ENCODE data around the gene SVIL.
"Not testable (repeated sequence)": the region's sequence is repeated elsewhere in the genome, so short reads cannot be mapped to it uniquely, and the experiment has no call there.

SVIL gene

DNA sequence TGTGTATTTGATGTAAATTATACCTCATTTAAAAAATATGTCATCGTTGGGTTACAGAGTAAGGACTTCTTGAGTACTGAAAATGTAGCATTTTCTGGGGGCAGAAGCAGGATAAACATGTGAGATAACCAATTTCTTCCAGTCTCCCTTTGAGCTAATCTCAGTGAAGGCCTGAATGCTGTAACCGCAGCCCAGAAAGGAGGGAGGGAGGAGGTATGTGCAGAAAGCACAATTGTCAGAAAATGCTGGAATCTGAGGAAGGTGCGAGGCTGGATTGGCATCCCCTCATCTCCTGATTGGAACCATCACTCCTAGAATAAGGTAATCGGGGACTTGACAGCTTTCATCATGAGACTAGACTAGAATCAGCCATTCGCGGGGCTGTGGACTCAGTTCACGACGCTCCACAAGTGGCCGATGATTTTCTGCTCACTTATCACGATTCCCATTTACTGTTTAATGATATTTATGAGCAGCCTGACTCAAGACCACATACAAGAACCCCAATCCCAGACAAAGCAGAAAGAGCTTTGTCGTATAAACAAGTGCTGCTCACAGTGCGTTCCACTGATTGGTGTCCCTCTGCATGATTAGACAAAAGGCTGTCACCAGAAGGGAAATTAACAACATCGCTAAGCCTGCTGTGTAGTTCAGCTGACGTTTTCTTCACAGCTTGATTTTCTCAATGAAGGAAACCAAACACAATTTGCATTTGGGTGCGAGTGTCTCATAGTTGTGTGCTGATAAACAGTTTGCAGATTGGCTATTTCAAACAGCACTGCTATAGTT is 93.2 kb downstream of the SVIL start:
- no peak for DNase-seq (ENCODE audit: low read depth in 2 of 2)

DNA sequence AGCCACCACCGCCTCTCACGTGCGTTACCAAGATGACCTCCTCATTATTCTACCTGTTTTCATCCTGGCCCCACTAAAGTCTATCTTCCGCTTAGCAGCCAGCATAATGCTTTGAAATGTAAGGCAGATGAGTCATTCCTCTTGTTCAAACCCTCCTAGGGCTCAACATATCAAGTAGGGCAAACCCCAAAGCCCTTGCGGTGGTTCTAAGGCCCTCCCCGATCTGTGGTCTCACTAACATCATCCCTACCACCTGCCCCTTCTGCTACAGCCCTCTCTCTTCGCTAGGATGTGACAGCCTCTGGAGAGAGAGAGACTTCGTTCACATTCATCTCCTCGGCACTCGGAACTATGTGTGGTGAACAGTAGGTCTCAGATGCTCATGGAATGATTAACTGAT is 94.8 kb downstream of the SVIL start:
- no peak for DNase-seq (ENCODE audit: low read depth in 2 of 2)

- no peak for DNase-seq (ENCODE audit: low read depth in 2 of 2)
Observed at GRCh38 chr10:29539412-29539811, 95.4 kb downstream of the SVIL start.

DNA sequence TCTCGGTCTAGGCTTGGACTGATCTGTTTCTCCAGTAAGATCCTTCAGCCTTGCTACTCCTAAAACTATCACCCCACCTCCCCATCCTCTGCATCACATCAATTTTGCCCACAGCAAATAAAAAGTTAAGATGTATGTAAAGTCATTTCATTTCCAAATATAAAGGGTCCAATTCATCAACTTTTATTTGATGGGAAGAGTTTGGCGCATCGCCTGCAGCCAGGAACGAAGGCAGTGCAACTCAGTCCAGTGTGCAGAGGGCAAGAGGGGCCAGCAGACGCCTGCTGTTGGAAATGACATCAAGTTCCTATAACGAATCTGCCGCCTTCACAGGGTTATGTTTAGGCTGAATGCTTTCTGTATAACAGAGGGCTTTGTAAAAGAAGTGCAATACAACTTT is 97.0 kb downstream of the SVIL start:
- DNase-seq (ENCODE audit: low read depth in 2 of 2) = no peak

DNA sequence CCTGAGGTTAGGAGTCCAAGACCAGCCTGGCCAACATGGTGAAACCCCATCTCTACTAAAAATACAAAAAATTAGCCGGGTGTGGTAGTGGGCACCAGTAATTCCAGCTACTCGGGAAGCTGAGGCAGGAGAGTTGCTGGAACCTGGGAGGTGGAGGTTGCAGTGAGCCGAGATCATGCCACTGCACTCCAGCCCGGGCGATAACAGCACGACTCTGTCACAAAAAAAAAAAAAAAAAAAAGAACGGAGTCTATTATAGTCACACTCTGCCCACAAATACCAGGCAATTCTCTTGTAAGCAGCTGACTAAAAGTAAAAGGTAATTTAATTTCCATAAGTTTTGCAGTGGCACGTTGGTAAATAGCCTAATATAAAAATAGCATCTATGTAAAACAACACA is 98.1 kb downstream of the SVIL start:
- not testable (repeated sequence) for DNase-seq (ENCODE audit: low read depth in 2 of 2)

GRCh38 chr10:29535778-29536453 is 98.9 kb downstream of the SVIL start:
- no peak for DNase-seq (ENCODE audit: low read depth in 2 of 2)

GRCh38 chr10:29535012-29535777 is 99.6 kb downstream of the SVIL start:
- DNase-seq (ENCODE audit: low read depth in 2 of 2) = no peak

- DNase-seq (ENCODE audit: low read depth in 2 of 2) = no peak
Observed at GRCh38 chr10:29534590-29534989, 100.2 kb downstream of the SVIL start.

DNA sequence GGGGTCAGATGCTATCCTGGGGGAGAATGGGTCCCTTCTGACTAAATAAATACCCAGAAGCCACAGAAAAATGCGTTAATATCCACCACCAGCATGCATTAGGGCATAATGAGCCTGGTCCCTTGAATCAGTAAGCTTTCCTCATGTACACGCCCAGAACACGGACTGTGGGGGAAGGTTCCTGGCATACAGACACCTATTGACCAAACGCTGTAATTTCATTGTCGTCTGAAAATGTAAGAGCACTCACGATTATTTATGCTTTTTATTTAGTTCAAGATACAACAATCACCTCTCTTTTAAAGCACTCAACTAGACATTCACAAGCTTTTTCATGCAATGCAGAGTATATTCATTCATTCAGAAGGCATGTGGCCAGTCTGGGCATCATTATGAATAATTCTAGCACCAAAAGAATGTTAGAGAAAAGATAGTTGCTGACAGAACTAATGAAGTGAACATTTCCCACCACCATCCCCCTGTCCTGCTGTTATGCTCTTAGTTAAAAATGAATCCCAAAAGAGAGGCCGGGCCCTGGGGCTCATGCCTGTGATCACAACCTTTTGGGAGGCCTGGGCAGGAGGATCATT is 101.0 kb downstream of the SVIL start:
- DNase-seq (ENCODE audit: low read depth in 2 of 2) = no peak

DNA sequence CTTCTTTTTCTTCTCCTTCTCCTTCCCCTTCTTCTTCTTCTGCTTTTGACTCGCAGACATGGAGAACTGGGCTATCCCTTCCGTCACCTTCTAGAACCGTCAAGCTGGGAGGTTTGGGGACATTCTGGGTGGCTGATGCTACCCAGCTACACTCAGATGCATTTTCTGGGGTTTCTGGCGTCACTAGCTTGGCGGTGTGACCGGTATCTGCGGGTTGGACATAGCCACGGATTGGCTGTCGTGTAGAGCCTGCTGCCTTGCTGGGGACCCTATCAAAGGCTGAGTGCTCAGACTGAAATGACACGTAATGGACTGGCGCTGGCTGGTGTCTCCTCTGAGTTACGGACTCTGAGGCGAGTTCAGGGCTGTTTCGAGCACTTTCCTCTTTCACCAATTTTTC is 101.7 kb downstream of the SVIL start:
- DNase-seq (ENCODE audit: low read depth in 2 of 2) = no peak

GRCh38 chr10:29532256-29532878 is 102.4 kb downstream of the SVIL start:
- DNase-seq (ENCODE audit: low read depth in 2 of 2) = no peak

DNA sequence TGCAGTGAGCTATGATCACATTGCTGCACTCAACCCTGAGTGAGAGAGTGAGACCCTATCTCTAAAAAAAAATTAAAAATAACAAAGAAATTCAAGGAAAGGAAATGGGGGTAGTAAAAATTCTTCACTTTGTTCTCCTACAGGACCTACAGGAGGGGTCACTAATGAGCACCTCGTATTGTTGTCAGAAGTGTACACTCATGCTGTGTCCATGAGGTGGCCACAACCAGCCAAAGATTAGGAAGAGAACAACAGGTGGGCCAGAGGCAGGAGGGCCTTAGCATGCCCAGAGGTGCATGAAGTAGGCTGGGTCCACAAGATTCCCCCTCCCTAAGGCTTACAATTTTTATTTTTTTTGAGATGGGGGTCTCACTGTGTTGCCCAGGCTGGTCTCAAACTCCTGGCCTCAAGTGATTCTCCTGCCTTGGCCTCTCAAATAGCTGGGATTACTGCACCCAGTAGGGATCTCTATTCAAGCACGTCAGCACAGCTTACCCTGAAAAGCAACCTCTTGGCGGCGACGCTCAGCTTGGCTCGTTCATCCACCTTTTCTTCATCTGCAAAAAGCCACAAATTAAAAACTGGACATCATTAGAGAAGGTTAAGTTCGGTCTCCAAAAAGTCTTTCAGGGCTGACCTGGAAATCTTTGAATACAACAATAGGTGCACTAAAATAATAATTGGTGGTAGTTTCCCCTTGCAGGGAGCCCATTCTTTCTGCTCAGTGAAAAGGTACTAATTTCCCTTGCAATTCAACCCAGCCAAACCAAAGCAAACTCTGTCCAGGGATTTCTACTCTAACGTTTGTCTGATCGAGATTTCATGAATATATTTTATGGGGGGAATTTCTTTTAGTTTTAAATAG is 104.4 kb downstream of the SVIL start:
- no peak for DNase-seq (ENCODE audit: low read depth in 2 of 2)

DNA sequence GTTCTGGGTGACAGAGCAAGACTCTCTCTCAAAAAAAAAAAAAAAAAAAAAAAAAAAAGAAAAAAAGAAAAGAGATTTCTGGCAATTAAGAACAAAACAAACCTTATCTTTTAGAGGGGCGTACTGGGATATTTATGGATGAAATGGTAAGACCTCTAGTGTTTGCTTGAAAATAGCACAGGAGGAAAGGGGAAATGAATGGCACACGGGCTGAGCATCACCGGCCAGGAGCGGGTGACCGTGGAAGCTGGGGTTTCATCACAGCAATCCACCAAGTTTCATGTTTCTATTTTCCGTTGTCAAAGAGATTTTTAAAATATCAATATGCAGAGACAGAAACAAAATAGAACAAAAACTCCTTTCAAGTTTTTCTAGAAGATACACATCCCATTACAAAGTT is 105.6 kb downstream of the SVIL start:
- no peak for DNase-seq (ENCODE audit: low read depth in 2 of 2)

- no peak for DNase-seq (ENCODE audit: low read depth in 2 of 2)
Observed at GRCh38 chr10:29525762-29526161, 109.0 kb downstream of the SVIL start.

GRCh38 chr10:29524720-29525119 is 110.1 kb downstream of the SVIL start:
- no peak for DNase-seq (ENCODE audit: low read depth in 2 of 2)

- DNase-seq (ENCODE audit: low read depth in 2 of 2) = no peak
Observed at GRCh38 chr10:29524294-29524693, 110.5 kb downstream of the SVIL start.

DNA sequence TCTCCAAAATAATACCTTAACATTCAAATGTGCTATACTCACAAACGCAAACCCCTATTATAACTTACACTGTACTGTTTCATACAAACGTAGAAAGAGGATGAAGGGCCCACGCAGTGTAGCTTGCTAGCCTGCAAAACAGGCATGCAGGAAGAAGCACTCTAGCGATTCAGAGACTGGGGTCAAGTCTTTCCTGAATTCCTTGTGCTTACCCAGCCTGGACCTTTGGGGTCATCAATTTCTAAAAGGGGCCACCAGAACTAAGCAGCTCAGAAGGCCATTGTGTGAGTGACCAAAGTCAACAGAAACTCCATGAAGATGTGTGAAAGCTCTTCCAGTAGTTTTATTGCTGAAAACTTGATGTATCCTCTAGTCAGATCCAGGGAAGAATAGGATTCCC is 111.9 kb downstream of the SVIL start:
- DNase-seq (ENCODE audit: low read depth in 2 of 2) = no peak

- DNase-seq (ENCODE audit: low read depth in 2 of 2) = no peak
Observed at GRCh38 chr10:29522061-29522855, 112.5 kb downstream of the SVIL start.

GRCh38 chr10:29519659-29520058 is 115.1 kb downstream of the SVIL start:
- DNase-seq (ENCODE audit: low read depth in 2 of 2) = no peak

- DNase-seq (ENCODE audit: low read depth in 2 of 2) = no peak
Observed at GRCh38 chr10:29517352-29517923, 117.3 kb downstream of the SVIL start.
